SKM-1 treated with dmso at 0.1 percent for 144 hours (cell line): ENCODE data around the gene OR5B12.
A peak's percentile ranks its signal among the peaks of the same experiment; 100 is the strongest.
"Not testable (repeated sequence)": the region's sequence is repeated elsewhere in the genome, so short reads cannot be mapped to it uniquely, and the experiment has no call there.

Source experiments
- DNase-seq: peaks from one replicate; lab custom pipeline; 2025; ENCODE audit not compliant: unreplicated experiment; lab: John Stamatoyannopoulos, UW

The OR5B12 gene

DNA sequence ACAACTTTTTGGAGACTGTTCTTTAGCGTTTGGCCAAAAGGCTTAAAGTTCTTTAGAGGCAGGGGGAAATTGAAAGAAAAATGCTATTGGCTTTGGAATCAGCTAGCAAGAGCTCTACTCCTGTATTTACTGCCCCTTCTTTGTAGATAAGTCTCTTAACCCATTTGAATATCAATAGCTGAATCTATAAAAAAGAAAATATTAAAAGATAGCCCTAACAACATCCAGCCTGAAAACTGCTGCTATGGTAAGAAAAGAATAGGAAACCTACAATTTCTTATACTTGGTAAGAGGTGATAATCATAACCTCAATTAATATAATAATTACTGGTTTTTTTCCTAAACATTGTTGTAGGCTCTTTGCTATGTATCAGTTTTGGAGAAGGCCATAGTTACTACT is at the start of gene OR5B12:
OR5B12 (minus strand) TSS at position 101 of the 400 bp plus-strand sequence. CDS start 2,085 bp downstream, outside the sequence.
- no peak for DNase-seq

DNA sequence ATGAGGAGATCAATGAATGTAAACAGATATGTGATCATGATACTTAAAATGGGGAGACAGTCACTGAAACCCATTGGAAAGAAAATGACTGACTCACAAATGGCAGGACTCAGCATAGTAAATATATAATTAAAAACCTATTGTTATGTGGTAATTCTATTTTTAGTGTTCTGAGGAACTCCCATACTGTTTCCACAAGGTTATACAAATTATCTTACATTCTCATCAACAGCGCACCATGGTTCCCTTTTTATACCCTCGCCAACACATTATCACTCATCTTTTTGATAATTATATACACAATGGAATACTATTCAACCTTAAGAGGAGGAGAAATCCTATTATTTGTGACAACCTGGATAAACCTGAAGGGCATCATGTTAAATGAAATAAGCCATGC is 48.8 kb upstream of the OR5B12 start:
- no peak for DNase-seq

DNA sequence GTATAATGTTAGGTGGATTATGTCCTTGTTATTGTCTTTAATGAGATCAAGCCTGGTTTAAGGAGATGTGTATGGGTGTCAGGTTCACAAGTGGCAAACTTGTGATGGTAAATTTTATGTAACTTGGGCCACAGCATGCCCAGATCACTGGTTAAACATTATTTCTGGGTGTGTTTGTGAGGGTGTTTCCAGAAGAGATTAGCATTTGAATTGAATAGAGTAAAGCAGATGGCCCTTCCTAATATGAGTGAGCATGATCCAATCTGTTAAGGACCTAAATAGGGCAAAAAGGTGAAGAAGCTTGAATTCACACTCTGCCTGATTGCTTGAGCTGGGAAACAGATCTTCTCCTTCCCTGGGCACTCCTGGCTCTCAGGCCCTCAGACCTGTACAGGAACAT is 45.1 kb upstream of the OR5B12 start:
- no peak for DNase-seq

DNA sequence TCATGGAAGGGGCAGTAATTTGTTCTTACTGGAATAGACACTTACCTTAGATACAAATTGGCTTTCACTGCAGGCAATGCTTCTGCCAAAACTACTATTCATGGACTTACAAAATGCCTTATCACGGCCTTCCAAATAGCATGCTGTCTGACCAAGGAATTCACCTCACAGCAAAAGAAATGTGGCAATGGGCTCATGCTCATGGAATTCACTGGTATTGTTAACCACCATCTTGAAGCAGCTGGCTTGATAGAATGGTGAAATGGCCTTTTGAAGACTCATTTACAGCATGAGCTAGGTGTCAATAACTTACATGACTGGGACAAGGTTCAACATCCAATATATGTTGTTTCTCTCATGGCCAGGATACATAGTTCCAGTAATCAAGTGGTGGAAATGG is 43.9 kb upstream of the OR5B12 start:
- DNase-seq: no peak

DNA sequence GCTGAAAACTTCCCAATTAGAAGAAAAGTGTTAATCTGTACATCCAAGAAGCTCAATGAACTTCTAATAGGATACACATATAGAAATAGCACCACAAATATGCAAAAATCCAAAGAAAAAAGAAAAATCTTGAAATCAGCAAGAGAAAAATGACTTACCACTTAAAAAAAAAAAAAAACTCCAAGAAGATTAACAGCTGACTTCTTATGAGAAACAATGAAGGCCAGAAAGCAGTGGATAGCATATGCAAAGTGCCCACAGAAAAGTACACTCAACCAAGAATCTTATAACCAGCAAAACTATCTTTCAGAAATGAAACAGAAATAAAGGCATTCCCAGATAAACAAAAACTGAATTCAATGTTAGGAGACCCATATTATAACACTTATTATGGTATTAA is 29.9 kb upstream of the OR5B12 start:
- DNase-seq: no peak

DNA sequence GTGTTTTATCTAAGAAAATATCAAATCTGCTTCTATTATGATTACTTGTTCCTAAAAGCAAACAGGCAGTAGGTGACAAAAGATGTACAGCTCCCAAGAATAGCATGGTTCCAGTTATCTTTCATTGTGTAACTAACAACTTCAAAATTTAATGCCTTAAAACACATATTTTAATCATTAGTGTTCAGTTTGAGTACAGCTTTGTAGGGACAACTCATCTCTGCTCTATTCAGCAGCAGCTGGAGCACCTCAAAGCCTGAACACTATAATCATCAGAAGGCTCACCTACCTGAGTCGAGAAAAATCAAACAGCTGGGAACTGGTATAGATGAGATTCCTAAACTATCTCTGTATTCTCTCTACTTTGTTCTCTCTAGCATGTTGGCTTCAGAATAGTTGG is 24.3 kb upstream of the OR5B12 start:
- no peak for DNase-seq

DNA sequence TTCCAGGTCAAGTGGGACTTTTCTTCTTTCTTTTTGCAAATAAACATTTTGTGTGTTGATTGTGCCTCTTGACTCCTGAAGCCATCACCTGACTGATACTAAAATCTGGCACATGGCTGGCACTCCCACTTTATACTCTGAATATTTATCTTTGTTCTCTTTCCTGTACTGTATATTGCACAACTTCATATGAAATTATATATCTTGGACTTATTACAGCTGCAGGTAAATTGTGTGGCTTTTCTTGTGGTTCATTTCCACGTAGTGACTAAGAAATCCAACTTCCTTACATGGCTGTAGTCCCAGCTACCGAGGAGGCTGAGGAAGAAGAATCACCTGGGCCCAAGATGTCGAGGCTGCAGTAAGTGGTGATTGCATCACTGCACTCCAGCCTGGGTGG is 23.7 kb upstream of the OR5B12 start:
- no peak for DNase-seq

DNA sequence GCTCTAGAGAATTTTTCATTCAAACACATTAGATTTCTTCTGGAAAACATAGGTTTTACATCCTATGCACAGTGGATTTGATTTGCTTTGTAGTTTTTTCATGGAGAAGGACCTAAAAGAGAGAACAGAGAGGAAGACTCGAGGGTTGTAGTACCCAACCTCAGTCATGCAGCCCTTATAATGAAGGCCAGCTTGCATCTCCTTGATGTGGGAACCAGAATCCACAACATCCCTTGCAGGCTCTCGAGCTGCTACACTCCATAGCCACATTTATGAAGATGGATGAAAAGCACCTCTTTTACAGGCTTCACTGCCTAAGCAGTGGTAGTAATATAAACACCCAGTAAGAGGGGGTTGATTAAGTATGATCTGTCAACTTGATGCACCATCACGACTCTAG is 9.5 kb upstream of the OR5B12 start:
- no peak for DNase-seq

DNA sequence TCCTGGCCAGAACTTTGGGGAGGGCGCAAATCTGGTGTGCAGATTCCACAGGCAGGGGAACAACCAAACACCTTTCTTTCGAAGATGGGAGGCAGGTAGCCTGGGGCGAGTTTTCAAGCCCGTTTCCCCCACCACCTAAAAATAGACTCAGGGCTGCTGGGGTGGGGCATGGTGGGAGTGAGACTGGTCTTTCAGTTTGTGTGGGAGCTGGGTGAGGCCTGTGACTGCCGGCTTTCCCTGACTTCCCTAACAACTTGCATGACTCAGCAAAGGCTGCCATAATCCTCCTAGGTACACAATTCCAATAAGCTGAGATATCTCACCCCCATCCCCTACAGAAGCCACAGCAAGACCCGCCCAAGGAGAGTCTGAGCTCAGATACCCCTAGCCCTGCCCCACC is 4.3 kb upstream of the OR5B12 start:
- no peak for DNase-seq

DNA sequence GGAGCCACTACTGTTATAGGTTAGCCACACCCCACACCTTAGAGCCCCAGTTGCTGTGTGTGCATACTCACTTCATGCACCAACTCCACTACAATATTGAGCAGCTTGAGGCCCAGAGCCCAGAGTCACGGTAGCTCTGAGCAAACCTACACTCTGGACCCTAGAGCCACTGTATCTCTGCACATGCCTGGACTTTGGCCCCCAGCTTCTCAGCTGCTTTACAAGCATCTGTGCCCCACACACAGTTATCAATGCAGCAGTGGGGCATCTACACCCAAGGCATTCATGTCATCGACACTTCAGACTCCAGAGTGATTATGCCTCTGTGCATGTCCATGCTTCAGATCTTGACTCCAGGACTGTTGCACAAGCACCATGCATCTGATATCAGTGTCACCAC is 2.3 kb upstream of the OR5B12 start:
- no peak for DNase-seq

DNA sequence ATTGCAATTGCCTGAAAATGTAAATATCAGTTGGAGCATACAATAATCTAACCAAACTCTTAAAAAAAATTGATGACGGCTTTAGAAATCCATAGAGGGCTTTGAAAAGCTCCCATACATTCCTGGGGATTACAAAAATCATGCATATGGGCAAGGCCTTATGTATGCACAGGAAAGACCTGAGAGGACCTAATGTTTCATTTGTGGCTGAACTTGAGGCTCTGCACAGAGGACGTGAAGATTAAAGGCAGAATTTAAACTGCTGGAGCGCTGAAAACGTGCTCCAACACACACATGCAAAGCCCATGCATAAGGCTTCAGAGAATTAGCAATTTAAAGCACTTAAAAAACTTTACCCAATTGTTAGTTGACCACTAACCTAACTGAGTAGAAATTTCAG is 3.5 kb downstream of the OR5B12 start:
- no peak for DNase-seq

DNA sequence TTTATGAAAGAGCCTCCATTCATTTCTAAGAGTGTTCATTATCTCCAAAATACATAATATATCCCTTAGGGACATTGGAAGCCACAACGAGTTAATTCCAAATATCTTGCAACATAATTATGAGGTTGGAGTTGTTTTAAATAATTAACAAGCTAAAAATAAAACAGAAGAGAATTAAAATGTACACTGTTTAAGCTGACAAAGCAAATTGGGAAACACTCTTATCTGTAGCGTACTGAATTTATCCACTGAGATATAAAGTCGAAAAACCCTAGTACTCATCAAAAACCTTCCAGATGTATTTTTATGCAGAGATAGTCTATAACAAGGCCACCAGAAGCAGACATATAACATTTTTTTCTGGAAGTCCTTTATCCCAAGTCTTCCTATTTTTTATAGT is 7.8 kb downstream of the OR5B12 start:
- no peak for DNase-seq

DNA sequence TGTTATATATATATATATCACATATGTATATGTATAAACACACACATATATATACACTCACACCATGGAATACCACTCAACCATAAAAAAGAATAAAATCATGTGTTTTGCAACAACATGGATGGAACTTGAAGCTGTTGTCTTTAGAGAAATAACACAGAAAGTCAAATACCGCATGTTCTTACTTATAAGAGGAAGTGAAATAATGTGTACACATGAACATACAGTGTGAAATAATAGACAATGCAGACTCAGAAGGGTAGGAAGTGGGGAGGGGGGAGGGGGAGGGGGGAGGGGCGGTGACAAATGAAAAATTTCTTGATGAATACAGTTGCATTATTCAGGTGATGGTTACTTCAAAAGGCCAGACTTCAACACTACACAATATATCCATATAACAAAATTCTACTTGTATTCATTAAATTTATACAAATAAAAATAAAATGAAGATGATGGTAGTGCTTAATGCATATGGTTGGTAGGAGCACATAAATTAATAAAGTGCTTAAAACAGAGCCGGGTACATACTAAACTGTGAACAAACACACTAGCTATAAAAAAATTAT is 8.3 kb downstream of the OR5B12 start:
- DNase-seq: peak; percentile 20

DNA sequence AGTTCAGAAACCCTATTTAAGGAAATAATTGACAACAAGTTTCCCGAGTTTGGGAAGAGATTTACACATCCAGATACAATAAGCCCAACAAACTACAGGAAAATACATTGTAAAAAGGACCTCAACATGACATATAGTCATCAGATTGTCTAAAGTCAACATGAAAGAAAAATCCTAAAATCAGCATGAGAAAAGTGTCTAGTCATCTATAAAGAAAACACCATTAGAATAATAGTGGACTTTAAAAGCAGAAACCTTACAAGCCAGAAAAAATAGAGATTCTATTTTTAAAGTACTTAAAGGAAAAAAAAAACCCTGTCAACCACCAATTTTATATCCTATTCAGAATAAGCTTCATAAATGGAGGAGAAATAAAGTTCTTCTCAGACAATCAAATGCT is 12.8 kb downstream of the OR5B12 start:
- no peak for DNase-seq

DNA sequence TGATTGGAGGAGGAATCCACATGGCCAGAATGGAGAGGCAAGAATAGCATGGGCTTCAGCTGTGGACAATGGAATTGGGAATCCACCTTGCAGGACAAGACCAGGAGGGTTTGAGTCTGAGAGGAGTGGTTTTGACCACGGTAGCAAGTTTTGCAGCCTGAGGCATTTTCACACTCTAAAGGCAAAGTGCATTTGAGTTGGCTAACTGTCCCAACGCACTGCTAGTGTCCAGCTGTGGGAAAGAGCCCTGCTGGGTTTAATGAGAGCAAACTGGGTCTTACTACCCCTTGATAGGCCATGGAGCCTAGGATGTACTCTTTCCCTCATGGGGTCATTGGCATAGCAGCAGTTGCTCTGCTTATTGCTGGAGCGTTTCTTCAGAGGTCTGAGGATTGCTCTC is 14.0 kb downstream of the OR5B12 start, which contains the start of gene OR5B2:
OR5B2 (minus strand) TSS at position 101 of the 400 bp plus-strand sequence. CDS start 4,860 bp downstream, outside the sequence.
- DNase-seq: no peak

DNA sequence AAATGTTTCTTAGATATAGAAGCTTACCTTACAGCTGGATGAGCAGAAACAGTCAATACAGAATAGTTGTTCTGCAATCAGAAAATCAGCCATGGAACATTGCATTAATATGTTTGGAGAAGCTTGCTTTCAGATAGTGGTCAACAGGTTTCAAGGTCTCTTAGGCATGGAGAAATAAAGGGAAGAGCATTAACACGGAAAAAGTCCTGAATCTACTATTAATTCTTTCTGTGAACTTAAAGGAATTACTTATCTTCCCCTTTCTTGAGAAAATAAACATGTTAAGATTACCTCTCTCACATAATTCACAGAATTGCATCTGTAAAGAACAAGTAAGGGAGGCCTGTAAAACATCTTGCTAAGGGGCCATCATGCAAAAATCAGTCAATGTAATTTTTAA is 35.3 kb downstream of the OR5B12 start, which contains the start of gene OR5B3:
OR5B3 (minus strand) TSS at position 101 of the 400 bp plus-strand sequence. CDS start 3,465 bp downstream, outside the sequence.
- DNase-seq: no peak

DNA sequence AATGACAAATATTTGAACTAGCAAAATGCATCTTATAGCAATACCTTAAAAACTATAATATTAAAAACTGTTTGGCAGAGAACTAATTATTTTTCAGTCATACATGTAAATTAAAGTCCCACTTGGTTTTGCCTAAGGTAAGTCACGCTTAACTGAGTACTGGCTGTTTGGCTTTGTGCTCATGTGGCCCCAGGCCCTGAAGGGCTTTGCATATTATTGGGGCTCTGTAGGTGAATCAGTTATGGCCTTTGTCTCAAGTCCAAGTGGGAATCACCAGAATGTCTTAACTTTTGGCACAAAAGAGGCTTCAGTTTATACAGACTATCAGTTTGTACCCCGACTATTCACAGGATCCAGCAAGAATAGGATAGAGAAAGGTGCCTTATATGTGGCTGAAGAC is 42.4 kb downstream of the OR5B12 start:
- not testable (repeated sequence) for DNase-seq

DNA sequence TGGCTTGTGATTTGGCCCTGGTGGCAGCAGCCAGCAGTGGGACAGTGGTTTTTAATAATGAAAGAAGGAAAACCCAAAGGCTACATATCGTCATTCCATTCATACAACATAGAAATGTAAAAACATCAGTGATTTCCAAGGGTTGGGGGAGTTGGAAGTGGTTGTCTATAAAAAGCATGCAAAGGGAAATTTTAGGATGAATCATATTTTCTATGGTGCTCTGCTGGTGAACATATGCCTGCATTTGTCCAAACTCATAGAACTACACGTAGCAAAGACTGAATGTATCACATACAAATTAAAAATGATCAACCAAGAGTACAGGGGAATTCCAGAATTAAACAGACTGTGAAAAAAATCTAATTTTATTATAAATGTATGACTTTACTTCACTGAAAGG is 46.5 kb downstream of the OR5B12 start:
- no peak for DNase-seq

DNA sequence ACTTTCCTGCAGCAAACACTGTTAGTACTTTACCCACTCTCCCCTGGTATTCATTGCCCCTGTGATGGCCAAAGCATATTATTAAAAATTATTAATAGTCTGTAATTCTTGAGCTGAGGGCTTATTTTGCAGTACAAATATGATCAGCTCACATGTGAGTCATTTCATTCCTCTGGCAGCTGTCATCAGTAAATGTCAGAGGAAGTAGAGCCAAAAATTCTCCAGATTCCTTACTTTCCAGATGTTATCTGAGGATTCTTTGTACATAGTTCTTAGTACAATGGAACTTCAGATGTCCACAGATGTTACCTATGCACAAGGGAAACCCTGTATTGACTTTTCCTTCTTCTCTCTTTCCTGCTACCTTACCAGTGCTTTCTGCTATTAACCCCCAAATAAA is 47.8 kb downstream of the OR5B12 start:
- no peak for DNase-seq

DNA sequence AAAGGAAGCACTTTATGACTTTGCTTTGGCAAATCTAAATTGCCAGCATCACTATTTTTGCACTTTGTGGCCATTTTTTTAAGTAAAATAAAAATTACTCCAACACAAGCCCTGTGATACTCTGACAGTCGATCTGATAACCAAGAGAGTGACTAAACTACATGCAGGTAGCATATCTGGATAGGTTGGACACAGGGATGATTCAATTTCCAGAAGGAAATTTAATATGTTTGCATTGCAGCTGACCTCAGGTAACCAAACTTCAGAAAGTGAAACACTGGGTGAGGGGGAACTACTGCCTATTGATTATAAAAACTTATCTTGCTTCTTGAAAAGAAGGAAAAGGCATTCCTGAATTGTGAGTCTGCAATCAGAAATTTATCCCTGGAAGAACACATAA is 49.3 kb downstream of the OR5B12 start:
- DNase-seq: no peak

DNA sequence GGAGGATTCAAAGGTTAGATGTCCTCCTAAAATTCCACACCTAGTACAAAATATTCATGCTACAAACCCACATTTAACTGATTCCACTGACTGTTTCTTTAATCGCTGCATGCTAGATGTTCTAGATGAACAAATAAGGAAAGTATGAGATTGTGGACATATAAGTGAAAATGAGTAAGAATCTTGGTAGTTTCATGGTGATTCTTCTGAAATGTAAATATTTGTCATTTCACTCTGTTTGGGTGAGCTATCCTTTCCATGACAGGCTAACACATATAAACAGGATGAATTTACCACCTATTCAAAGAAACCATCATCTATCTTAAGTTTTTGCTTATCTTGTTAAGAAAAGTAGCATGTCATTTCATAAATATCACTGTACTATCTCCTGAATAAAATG is 50.2 kb downstream of the OR5B12 start:
- DNase-seq: no peak

DNA sequence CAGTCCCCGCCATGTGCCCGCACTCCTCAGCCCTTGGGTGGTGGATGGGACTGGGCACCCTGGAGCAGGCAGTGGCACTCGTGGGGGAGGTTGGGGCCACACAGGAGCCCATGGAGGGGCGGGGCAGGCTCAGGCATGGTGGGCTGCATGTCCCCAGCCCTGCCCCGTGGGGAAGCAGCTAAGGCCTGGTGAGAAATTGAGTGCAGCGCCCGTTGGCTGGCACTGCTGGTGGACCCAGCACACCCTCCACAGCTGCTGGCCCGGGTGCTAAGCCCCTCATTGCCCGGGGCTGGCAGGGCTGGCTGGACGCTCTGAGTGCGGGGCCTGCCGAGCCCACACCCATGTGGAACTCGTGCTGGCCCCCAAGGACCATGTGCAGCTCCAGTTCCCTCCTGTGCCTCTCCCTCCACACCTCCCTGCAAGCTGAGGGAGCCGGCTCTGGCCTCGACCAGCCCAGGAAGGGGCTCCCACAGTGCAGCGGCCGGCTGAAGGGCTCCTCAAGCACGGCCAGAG is 51.4 kb downstream of the OR5B12 start:
- DNase-seq: no peak
